NCI-H128 (cell line): ENCODE data around the gene POLN.
"Not testable (repeated sequence)": the region's sequence is repeated elsewhere in the genome, so short reads cannot be mapped to it uniquely, and the experiment has no call there.

Source experiments
- DNase-seq: peaks from one replicate; lab custom pipeline; 2025; ENCODE audit not compliant: unreplicated experiment; lab: John Stamatoyannopoulos, UW

The POLN gene

GRCh38 chr4:2275546-2276251, 33.8 kb upstream of the POLN start:
- DNase-seq, result no peak

GRCh38 chr4:2275044-2275397, 33.1 kb upstream of the POLN start:
- not testable (repeated sequence) for DNase-seq

- DNase-seq, result no peak
These were observed 32.6 kb upstream of the POLN start for GRCh38 chr4:2274320-2275043.

- no peak for DNase-seq
These were observed 31.9 kb upstream of the POLN start for GRCh38 chr4:2273657-2274319.

- DNase-seq, result no peak
These were observed 31.3 kb upstream of the POLN start for GRCh38 chr4:2273221-2273620.

GRCh38 chr4:2272828-2273120, 30.9 kb upstream of the POLN start:
- DNase-seq, result no peak

- no peak for DNase-seq
These were observed 30.3 kb upstream of the POLN start for GRCh38 chr4:2272026-2272827.

GRCh38 chr4:2271279-2272025, 29.5 kb upstream of the POLN start:
- DNase-seq, result no peak

- DNase-seq, result no peak
These were observed 28.6 kb upstream of the POLN start for GRCh38 chr4:2270341-2271165.

- no peak for DNase-seq
These were observed 27.8 kb upstream of the POLN start for GRCh38 chr4:2269618-2270163.

- no peak for DNase-seq
These were observed 27.2 kb upstream of the POLN start for GRCh38 chr4:2269206-2269531.

- no peak for DNase-seq
These were observed 26.7 kb upstream of the POLN start for GRCh38 chr4:2268357-2269205.

- no peak for DNase-seq
These were observed 25.9 kb upstream of the POLN start for GRCh38 chr4:2267841-2268240.

- DNase-seq, result no peak
These were observed 25.4 kb upstream of the POLN start for GRCh38 chr4:2267320-2267811.

- no peak for DNase-seq
These were observed 24.9 kb upstream of the POLN start for GRCh38 chr4:2266821-2267220.

GRCh38 chr4:2266181-2266580, 24.3 kb upstream of the POLN start:
- no peak for DNase-seq

GRCh38 chr4:2265113-2266110, 23.5 kb upstream of the POLN start:
- no peak for DNase-seq
